ENCODE results near the gene HARBI1. TPM values are rescaled to one million over a fixed set of nuclear protein-coding genes. Genes with fewer than 3 reads are reported as not detected.

The HARBI1 gene
- total and polyA plus RNA-seq, 9 of the 15 experiments (the other 6 are each of a cell fraction or from before 2014, with no cell fraction given) = 3.5 to 8.4 (median 5.5) TPM

- TF ChIP-seq GTF3C2 (IDR thresholded peaks at IDR 0.05; ENCODE audit: borderline replicate concordance, extremely low read depth, insufficient read length) (no peak), BHLHE40 (IDR thresholded peaks at IDR 0.05; ENCODE audit: low read length) (no peak), LEF1 (IDR thresholded peaks at IDR 0.05) (no peak), SMAD4 (CRISPR knock-in tag; conservative IDR thresholded peaks at IDR 0.05) (no peak), PTTG1 (tag; IDR thresholded peaks at IDR 0.05; ENCODE audit: low read depth) (no peak), HBP1 (CRISPR knock-in tag; IDR thresholded peaks at IDR 0.05) (no peak), SRSF1 (IDR thresholded peaks at IDR 0.05; ENCODE audit: low read depth, low read length) (no peak), ZNF436 (CRISPR knock-in tag; IDR thresholded peaks at IDR 0.05) (no peak), XRCC5 (IDR thresholded peaks at IDR 0.05; ENCODE audit: low read depth, low read length) (no peak)
These were observed 1.3 kb downstream of the HARBI1 start (continued) for GRCh38 chr11:46615756-46616155.

Data from K562 (cell line).